Choroid plexus epithelial cell (primary cell): ENCODE measurements around the gene ONECUT3.

Experiments
- DNase-seq: peaks from one replicate; pipeline ENCODE4 v3.0.0-alpha.2; 2010; ENCODE audit warnings: low read depth
- H3K4me3 ChIP-seq: 2 replicates; pipeline ENCODE4 v1.5.1; 2011; ENCODE audit warnings: low read depth, mild to moderate bottlenecking, control low read depth, low read length, moderate library complexity
- TF ChIP-seq, protein P1 (sequence below): conservative IDR thresholded peaks from 2 replicates; pipeline ENCODE4 v1.5.1; 2011; ENCODE audit warnings: low read depth, mild to moderate bottlenecking, control low read depth, inconsistent platforms, low read length, moderate library complexity

The ONECUT3 gene

DNA sequence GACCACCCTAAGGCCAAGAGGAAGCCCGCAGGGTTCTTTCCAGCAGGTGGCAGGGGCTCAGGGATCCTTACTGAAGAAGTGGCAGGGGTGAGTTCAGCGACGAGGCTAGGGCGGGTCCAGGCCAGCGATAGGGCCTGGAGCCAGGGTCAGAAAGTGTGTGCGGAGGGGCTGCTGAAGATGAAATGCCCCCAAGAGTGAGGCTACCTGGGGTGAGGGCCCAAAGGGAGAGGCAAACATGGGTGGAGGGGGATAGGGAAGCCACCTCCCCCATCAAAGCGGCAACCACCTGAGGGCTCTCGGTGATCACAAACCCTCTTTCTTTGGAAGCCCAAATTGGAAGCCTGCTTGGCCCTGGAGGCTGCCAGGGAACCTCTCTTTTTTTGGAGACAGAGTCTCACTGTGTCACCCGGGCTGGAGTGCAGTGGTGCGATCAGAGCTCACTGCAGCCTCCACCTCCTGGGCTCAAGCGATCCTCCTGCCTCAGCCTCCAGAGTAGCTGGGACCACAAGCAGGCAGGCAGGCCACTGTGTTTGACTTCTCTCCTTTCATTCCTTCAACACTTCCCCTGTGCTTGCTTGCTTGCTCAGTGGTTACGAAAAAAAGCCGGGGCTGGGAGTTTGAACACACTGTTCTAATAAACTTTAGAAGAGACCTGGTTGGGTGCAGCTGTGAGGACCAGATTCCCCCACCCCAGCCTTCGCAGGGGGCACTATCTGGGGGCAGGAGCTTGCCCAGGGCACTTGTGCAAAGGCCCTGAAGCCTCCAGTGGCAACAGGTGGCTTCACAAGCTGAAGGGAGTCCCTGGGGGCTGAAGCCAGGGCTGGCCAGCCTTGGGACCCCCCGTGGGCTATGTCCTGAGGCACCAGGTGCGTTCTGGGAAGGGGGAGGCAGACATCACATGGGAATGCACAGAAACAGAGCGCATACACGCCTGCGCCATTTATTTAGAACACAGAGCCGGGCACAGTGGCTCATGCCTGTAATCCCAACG lies 60.2 kb downstream of the ONECUT3 start:
- peak overlapping the region; percentile 64 for H3K4me3 ChIP-seq
- TF ChIP-seq, protein P1, sequence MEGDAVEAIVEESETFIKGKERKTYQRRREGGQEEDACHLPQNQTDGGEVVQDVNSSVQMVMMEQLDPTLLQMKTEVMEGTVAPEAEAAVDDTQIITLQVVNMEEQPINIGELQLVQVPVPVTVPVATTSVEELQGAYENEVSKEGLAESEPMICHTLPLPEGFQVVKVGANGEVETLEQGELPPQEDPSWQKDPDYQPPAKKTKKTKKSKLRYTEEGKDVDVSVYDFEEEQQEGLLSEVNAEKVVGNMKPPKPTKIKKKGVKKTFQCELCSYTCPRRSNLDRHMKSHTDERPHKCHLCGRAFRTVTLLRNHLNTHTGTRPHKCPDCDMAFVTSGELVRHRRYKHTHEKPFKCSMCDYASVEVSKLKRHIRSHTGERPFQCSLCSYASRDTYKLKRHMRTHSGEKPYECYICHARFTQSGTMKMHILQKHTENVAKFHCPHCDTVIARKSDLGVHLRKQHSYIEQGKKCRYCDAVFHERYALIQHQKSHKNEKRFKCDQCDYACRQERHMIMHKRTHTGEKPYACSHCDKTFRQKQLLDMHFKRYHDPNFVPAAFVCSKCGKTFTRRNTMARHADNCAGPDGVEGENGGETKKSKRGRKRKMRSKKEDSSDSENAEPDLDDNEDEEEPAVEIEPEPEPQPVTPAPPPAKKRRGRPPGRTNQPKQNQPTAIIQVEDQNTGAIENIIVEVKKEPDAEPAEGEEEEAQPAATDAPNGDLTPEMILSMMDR = no peak
- no peak for DNase-seq

DNA sequence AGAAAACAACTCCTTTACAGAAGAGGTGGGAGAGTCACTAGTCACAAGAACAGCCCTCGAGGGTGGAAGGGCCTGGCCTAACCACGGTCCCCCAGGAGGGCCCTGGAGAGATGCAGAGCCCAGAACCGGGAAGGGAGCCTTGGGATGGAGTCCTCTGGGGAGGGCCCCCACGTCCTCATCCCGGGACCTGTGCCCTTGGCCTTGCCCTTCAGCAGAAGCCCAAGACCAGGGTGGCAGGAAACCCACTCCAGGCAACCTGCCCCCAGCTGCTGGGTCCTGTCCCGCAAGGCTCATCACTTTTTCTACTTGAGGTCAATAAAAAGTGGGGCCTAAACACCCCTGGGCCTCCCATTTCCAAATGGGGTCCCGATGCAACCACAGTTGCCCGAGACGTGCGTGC lies 61.1 kb downstream of the ONECUT3 start:
- no peak for DNase-seq
- H3K4me3 ChIP-seq = no peak overlapping the region
- TF ChIP-seq, protein P1 = no peak

DNA sequence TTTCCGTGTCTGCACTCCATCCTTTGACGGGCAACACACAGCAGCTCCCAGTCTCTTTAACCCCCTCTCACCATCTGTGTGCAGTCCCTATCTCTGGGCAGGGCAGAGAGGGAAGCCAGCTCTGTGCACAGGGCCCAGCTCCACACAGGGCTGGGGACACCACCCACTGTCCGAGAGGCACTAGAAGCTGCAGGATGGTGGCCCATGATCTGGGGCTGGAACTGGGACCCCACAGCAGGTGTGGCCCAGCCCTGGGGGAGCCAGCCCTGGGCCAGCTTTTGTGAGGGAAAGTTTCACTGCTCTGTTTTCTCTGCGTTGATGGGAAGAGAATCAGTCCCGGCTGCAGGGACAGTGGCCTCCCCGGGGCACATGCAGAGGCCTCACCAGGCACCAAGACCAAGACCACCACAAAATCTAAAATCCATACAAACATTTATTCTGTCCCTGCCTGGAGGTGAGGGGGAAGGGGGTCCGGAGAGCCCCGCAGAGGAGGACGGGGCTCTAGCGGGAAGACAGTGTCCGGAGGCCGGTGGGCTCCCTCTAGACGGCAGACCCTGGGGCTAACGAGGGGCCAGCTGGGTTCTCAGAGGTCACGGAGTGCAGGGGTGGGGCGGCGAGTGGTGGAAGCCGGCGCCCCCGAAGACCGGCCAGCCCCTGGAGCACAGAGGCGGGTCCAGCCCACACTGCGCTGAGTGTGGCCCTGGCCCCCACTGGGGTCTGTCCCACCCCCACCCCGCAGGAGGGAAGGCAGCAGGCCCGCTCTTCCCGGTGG lies 61.7 kb downstream of the ONECUT3 start:
- no peak for DNase-seq
- H3K4me3 ChIP-seq = no peak overlapping the region
- TF ChIP-seq, protein P1 = no peak

DNA sequence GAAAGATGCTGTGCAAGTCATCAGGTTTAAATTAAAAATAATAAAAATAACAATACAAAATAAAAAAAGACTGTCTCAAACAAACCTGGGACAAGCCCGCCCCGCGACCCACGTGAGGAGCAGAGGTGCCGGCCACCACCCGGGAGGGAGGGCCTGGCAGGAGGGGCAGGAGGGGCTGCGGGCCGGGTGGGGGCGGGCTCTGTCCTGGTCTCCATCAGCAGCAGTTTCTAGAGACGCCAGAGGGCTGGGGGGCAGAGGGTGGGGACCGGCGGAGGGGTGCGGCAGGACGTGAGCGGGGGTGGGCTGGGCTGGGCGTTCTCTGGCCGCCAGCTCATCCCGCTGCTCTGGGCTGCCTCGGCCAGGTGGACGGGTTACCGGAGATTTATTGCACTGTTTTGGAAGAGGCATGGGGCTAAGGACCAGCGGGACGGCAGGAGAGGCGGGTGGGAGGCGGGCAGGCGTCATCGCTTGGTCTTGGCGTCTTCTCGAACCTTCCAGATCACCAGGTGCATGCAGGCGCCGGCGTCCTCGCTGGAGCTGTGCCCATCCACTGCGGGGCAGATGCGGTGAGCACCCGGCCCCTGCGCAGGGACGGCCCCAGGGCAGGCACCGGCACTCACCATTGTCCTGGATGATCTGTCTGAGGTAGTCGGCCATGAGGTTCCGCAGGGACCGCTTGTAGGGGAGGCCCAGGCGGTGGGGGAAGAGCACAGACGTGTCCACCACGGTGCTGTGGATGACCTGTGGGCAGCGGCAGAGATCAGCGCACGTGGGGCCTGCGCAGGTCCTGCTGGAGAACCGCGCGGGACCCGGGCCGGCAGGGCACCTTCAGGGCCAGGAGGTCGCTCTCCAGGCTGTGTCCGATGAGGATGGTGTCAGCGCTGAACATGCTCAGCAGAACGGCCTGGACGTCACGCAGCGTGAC lies 62.6 kb downstream of the ONECUT3 start:
- no peak overlapping the region for H3K4me3 ChIP-seq
- TF ChIP-seq, protein P1 = no peak
- DNase-seq = no peak

DNA sequence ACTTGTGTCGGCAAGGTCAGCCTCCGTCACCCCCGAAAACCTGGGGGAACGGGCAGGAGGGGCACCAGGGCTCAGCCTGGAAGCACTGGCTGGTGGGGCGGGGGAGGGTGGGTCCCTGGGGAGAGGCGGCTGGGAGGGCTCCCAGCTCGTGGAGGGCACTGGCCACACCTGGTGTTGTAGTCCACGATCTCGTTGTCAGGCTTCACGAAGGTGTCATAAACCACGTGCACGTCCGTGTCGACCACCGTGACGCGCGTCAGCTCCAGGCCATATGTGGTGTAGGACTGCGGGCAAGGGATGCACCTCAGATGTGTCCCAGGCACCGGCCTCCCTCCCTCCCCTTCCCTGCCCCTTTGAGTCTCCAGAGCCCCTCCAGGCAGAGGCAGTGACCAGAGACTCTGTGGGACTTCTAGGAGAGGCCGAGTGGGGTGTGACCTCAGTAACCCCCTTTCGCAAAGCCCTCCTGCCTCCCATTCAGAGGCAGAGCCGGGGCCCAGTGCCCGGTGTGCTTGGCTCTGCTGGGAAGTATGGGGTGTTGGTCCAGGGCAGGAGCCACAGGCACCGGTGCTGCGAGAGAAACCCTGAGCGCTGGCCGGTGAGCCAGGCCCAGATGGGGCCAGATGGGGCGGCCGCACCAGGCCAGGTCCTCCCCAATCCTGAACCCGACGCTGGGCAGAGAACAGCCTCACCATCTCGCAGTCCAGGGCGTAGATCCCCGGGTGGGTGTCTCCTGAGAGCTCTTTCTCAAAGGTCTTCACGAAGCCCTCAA lies 63.4 kb downstream of the ONECUT3 start:
- H3K4me3 ChIP-seq = no peak overlapping the region
- no peak for DNase-seq
- TF ChIP-seq, protein P1 = no peak
